Activated naive CD8-positive, alpha-beta T cell treated with anti-CD3 and anti-CD28 coated beads, Interleukin-2, amount 10 ng/mL, durations not matched to agents 7 days and 5 days (primary cell): ENCODE results near the gene SHROOM1. TPM values are rescaled to one million over a fixed set of nuclear protein-coding genes. Genes with fewer than 3 reads are reported as not detected.
A peak's percentile ranks its signal among the peaks of the same experiment; 100 is the strongest.
"Not testable (repeated sequence)": the region's sequence is repeated elsewhere in the genome, so short reads cannot be mapped to it uniquely, and the experiment has no call there.

Experiments
- ATAC-seq: fragments of 150-1000 bp; cut with Tn5 transposase; one replicate; pipeline ENCODE4 v1.10.0; 2021; ENCODE audit warnings: low read depth, moderate library complexity
- POLR2A ChIA-PET: fragments of 350-600 bp; sonication (Branson Sonifier 250); formaldehyde crosslinking; loops from one replicate; lab custom pipeline; 2021; ENCODE audit warnings: antibody characterized with exemption; lab: Charles Lee
- DNase-seq: peaks from one replicate; pipeline ENCODE4 v3.0.0; 2021
- H3K27ac Mint-ChIP-seq: one replicate; pipeline ENCODE4 v1.8.0; 2022; ENCODE audit warnings: mild to moderate bottlenecking, mixed read lengths
- H3K27me3 Mint-ChIP-seq: one replicate; pipeline ENCODE4 v1.8.0; 2022; ENCODE audit warnings: mild to moderate bottlenecking, moderate library complexity, mixed read lengths
- H3K36me3 Mint-ChIP-seq: one replicate; pipeline ENCODE4 v1.8.0; 2021; ENCODE audit warnings: mild to moderate bottlenecking, mixed read lengths
- H3K4me1 Mint-ChIP-seq: one replicate; pipeline ENCODE4 v1.8.0; 2021; ENCODE audit warnings: mixed read lengths
- H3K4me3 Mint-ChIP-seq: one replicate; pipeline ENCODE4 v1.8.0; 2022; ENCODE audit warnings: mild to moderate bottlenecking, moderate library complexity, mixed read lengths
- H3K9me3 Mint-ChIP-seq: one replicate; pipeline ENCODE4 v1.8.0; 2021; ENCODE audit warnings: mixed read lengths
- total RNA-seq, 2 experiments: library from RNA; stranded (reverse); gene quantifications; one replicate each; pipeline ENCODE4 v1.2.3, GENCODE V29; 2021

SHROOM1 gene
- total RNA-seq, 2 experiments from 2014 or later: 4.0 to 6.3 TPM

DNA sequence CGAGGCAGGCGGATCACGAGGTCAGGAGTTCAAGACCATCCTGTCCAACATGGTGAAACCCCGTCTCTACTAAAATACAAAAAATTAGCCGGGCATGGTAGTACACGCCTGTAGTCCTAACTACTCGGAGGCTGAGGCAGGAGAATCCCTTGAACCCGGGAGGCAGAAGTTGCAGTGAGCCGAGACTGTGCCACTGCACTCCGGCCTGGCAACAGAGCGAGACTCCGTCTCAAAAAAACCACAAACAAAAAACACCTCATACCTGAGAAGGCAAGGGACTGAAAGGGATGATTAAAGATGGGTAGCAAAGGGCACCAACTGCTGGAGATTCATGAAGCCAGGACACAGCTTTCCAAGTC, 23.7 kb downstream of the SHROOM1 start:
- H3K36me3 Mint-ChIP-seq, ATAC-seq, H3K4me1 Mint-ChIP-seq, DNase-seq, H3K4me3 Mint-ChIP-seq, H3K9me3 Mint-ChIP-seq, H3K27ac Mint-ChIP-seq, POLR2A ChIA-PET: not testable (repeated sequence)
- peaks cover 76% of the 10 kb centered on the region for H3K27me3 Mint-ChIP-seq

DNA sequence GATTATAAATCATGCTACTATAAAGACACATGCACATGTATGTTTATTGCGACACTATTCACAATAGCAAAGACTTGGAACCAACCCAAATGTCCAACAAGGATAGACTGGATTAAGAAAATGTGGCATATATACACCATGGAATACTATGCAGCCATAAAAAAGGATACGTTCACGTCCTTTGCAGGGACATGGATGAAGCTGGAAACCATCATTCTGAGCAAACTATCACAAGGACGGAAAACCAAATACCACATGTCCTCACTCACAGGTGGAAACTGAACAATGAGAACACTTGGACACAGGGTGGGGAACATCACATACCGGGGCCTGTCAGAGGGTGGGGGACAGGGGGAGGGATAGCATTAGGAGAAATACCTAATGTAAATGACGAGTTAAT, 24.6 kb downstream of the SHROOM1 start:
- H3K36me3 Mint-ChIP-seq, POLR2A ChIA-PET, H3K9me3 Mint-ChIP-seq, ATAC-seq, DNase-seq, H3K27ac Mint-ChIP-seq, H3K4me3 Mint-ChIP-seq: not testable (repeated sequence)
- Mint-ChIP-seq H3K27me3 (peaks cover 69% of the 10 kb centered on the region), H3K4me1 (peaks cover 10% of the 10 kb centered on the region)

DNA sequence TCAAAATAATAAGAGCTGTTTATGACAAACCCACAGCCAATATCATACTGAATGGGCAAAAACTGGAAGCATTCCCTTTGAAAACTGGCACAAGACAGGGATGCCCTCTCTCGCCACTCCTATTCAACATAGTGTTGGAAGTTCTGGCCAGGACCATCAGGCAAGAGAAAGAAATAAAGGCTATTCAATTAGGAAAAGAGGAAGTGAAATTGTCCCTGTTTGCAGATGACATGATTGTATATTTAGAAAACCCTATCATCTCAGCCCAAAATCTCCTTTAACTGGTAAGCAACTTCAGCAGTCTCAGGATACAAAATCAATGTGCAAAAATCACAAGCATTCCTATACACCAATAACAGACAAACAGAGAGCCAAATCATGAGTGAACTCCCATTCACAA, 26.2 kb downstream of the SHROOM1 start:
- H3K36me3 Mint-ChIP-seq, H3K9me3 Mint-ChIP-seq, ATAC-seq, H3K4me3 Mint-ChIP-seq, H3K27ac Mint-ChIP-seq, DNase-seq, POLR2A ChIA-PET: not testable (repeated sequence)
- Mint-ChIP-seq H3K27me3 (peaks cover 62% of the 10 kb centered on the region), H3K4me1 (peaks cover 12% of the 10 kb centered on the region)

DNA sequence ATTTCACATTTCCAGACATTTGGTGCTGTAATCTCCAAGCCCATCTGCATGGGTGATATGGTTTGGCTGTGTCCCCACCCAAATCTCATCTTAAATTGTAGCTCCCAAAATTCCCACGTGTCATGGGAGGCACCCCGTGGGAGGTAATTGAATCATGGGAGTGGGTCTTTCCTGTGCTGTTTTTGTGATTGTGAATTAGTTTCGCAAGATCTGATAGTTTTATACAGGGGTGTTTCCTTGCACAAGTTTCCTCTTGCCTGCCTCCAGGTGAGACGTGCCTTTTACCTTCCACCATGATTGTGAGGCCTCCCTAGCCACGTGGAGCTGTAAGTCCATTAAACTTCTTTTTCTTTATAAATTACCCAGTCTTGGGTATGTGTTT, 27.8 kb downstream of the SHROOM1 start:
- Mint-ChIP-seq H3K27me3 (peaks cover 53% of the 10 kb centered on the region), H3K4me1 (peaks cover 12% of the 10 kb centered on the region)
- H3K4me3 Mint-ChIP-seq, DNase-seq, POLR2A ChIA-PET, H3K9me3 Mint-ChIP-seq, ATAC-seq, H3K36me3 Mint-ChIP-seq, H3K27ac Mint-ChIP-seq: not testable (repeated sequence)

DNA sequence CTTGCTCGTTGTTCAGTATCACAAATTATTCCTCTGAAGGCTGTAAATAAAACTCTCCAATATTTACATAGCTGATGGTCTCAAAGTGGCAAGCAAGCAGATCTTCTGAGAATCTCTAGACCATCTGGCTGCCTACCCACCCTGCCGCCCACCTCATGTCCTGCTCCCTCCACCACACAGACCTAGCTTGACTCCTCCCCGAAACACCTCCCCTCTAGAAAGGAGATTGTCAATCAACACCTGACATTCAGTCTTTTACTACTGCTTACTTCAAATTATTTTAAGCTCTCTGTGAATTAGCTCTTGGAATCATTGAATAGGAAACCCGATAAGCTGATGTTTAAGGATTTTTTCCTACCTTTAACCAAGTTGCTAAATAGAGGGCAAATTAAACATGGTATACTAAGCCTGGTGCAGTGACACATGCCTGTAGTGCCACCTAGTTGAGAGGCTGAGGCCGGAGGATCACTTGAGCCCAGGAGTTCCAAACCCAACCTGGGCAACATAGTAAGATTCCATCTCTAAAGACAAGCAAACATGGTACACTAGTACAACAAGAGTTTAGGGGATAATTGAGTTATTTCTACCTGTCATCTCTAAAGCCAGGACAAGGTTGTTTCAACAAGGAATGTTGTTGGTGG, 28.3 kb downstream of the SHROOM1 start:
- Mint-ChIP-seq H3K27me3 (peaks cover 51% of the 10 kb centered on the region), H3K9me3 (no peaks in the 10 kb centered on the region), H3K4me1 (peaks cover 9% of the 10 kb centered on the region), H3K36me3 (no peaks in the 10 kb centered on the region), H3K4me3 (no peak overlapping the region), H3K27ac (no peak overlapping the region)
- POLR2A ChIA-PET: no interaction called here
- DNase-seq (peak; percentile 11), ATAC-seq (peak; percentile 33)

DNA sequence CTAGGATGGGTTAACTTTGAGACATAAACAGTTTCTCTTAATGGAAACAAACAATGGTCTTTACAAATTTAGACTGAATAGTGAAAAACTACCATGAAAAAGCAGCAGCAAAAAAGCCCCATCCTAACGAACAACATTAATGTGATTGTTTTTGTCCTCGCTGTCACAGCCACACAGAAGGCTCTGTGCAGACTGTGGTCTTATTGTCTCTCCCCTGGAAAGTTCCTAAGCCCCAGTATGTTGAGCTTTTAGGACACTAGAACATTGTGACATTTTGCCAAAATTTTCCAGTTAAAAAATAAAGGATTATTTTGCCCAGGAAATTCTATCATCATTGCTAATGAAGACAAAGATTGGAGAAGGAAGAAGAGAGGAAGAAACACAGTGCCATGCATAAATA, 29.9 kb downstream of the SHROOM1 start:
- DNase-seq (no peak), ATAC-seq (no peak)
- H3K27ac Mint-ChIP-seq: no peak overlapping the region
- peaks cover 55% of the 10 kb centered on the region for H3K27me3 Mint-ChIP-seq
- H3K9me3 Mint-ChIP-seq: no peaks in the 10 kb centered on the region
- no peak overlapping the region for H3K4me3 Mint-ChIP-seq
- H3K36me3 Mint-ChIP-seq: no peaks in the 10 kb centered on the region
- peaks cover 7% of the 10 kb centered on the region for H3K4me1 Mint-ChIP-seq
- POLR2A ChIA-PET: no interaction called here

- H3K27ac Mint-ChIP-seq: no peak overlapping the region
- H3K4me3 Mint-ChIP-seq: no peak overlapping the region
- H3K27me3 Mint-ChIP-seq: peaks cover 53% of the 10 kb centered on the region
- no peaks in the 10 kb centered on the region for H3K36me3 Mint-ChIP-seq
- peaks cover 7% of the 10 kb centered on the region for H3K4me1 Mint-ChIP-seq
- no peak for DNase-seq
- no peaks in the 10 kb centered on the region for H3K9me3 Mint-ChIP-seq
- POLR2A ChIA-PET: no interaction called here
- no peak for ATAC-seq
These were observed 31.1 kb downstream of the SHROOM1 start for GRCh38 chr5:132799392-132799791.

DNA sequence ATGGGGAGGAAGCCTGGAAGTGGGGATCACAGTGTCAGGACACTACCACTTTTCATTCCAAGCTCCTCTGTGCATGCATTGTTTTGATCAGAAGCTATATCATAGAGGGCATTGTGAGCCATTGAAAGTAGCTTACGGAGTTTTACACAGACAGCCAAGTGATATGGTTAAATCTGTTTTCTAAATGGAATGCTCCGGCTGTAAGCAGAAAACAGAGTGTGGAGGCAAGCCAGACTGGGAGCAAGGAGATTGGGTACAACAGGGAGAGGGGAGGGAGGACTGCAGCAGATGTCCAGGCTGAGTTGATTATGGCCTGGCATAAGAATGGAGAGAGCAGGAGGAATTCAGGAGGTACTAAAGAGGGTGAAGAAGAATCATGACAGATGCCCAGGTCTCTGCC, 32.8 kb downstream of the SHROOM1 start:
- Mint-ChIP-seq H3K9me3 (no peaks in the 10 kb centered on the region), H3K4me1 (peaks cover 9% of the 10 kb centered on the region), H3K27me3 (peaks cover 39% of the 10 kb centered on the region), H3K27ac (no peak overlapping the region), H3K36me3 (no peaks in the 10 kb centered on the region), H3K4me3 (no peak overlapping the region)
- POLR2A ChIA-PET: no interaction called here
- DNase-seq: no peak
- ATAC-seq: no peak

DNA sequence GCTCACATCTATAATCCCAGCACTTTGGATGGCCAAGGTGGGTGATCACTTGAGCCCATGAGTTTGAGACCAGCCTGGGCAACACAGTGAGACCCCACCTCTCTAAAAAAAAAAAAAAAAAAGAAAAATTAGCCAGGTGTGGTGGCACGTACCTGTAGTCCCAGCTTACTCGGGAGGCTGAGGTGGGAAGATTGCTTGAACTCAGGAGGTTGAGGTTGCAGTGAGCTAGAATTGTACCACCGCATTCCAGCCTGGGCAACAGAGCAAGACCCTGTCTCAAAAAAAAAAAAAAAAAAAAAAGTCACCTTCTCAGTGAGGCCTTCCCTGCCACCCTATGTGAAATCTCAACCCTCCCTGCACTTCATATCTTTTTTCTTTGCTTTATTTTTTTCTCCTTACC, 39.4 kb downstream of the SHROOM1 start:
- peaks cover 19% of the 10 kb centered on the region for H3K27me3 Mint-ChIP-seq
- no peak for ATAC-seq
- no peak overlapping the region for H3K27ac Mint-ChIP-seq
- POLR2A ChIA-PET: interaction anchor here (1.0 kb wide), 1 partner anchor 9 kb away, joined by 3 read pairs; no protein-coding TSS in a partner anchor
- no peak for DNase-seq
- H3K4me1 Mint-ChIP-seq: peaks cover 5% of the 10 kb centered on the region
- no peaks in the 10 kb centered on the region for H3K9me3 Mint-ChIP-seq
- H3K4me3 Mint-ChIP-seq: no peak overlapping the region
- no peaks in the 10 kb centered on the region for H3K36me3 Mint-ChIP-seq

GRCh38 chr5:132790201-132790865, 40.1 kb downstream of the SHROOM1 start:
- Mint-ChIP-seq H3K36me3 (no peaks in the 10 kb centered on the region), H3K4me1 (peaks cover 5% of the 10 kb centered on the region), H3K4me3 (no peak overlapping the region), H3K27ac (peak overlapping the region; percentile 52), H3K27me3 (peaks cover 18% of the 10 kb centered on the region), H3K9me3 (no peaks in the 10 kb centered on the region)
- no peak for DNase-seq
- POLR2A ChIA-PET: interaction anchor here (1.0 kb wide), 1 partner anchor 8 kb away, joined by 3 read pairs; no protein-coding TSS in a partner anchor
- no peak for ATAC-seq

- no peak overlapping the region for H3K4me3 Mint-ChIP-seq
- no peak for ATAC-seq
- H3K27ac Mint-ChIP-seq: no peak overlapping the region
- DNase-seq: no peak
- H3K36me3 Mint-ChIP-seq: no peaks in the 10 kb centered on the region
- peaks cover 5% of the 10 kb centered on the region for H3K4me1 Mint-ChIP-seq
- peaks cover 23% of the 10 kb centered on the region for H3K27me3 Mint-ChIP-seq
- H3K9me3 Mint-ChIP-seq: no peaks in the 10 kb centered on the region
- POLR2A ChIA-PET: no interaction called here
These were observed 41.2 kb downstream of the SHROOM1 start for GRCh38 chr5:132788990-132789886.

DNA sequence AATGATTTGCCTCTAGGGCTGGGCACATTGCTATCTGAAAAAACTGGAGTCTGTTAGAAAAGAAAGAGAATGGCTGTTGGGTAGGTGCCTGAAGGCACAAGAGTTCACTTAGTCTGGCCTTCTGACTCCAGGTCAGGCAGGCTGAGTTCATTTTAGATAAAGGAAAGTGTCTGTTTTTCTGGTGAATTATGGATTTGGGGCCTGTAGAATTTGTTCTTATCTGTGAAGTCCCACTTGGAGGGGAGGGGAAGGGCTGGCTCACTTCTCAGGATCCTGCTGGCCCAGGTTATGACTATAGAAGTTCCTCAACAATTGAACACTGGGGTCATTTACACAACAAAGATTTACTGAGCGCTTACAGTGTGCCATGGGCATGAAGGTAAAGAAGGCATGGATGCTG, 41.9 kb downstream of the SHROOM1 start:
- ATAC-seq (no peak), DNase-seq (no peak)
- Mint-ChIP-seq H3K4me1 (peaks cover 5% of the 10 kb centered on the region), H3K4me3 (no peak overlapping the region), H3K27me3 (peaks cover 24% of the 10 kb centered on the region), H3K36me3 (no peaks in the 10 kb centered on the region), H3K27ac (no peak overlapping the region), H3K9me3 (no peaks in the 10 kb centered on the region)
- POLR2A ChIA-PET: no interaction called here

DNA sequence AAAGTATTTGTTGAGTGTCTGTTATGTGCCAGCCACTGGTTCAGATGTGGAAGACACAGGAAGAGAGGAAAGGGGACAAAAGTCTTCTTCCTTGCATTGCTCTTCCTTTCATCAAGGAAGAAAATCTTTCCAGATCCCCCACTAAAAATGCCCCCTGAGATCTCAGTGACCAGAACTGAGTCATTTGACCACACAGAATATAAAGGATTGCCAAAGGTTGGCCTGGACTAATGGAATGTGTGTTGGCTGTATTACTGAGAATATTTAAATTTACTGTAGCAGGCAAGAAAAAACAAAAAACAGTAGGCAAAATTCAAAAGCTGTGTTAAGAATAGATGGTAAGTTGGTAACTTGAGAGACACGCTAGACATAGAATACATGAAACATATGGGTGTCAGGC, 43.4 kb downstream of the SHROOM1 start:
- POLR2A ChIA-PET: interaction anchor here (0.8 kb wide), 1 partner anchor 10 kb away, joined by 3 read pairs; the partner anchor contains the start of gene SEPTIN8
- Mint-ChIP-seq H3K27ac (no peak overlapping the region), H3K4me1 (peaks cover 6% of the 10 kb centered on the region), H3K4me3 (no peak overlapping the region), H3K9me3 (no peaks in the 10 kb centered on the region), H3K27me3 (peaks cover 28% of the 10 kb centered on the region), H3K36me3 (no peaks in the 10 kb centered on the region)
- DNase-seq (no peak), ATAC-seq (no peak)
